Ectodermal cell (in vitro differentiated cells): ENCODE results near the gene UCHL1.

ENCODE experiments used
- H3K27ac ChIP-seq: 2 replicates; pipeline ENCODE4 v1.7.0; 2013; ENCODE audit warnings: mild to moderate bottlenecking, low read depth, low read length; ENCODE audit not compliant: insufficient read depth, poor library complexity, severe bottlenecking
- H3K27me3 ChIP-seq: 2 replicates; pipeline ENCODE4 v1.7.0; 2013; ENCODE audit warnings: mild to moderate bottlenecking, low read length; ENCODE audit not compliant: insufficient read depth, control insufficient read depth, poor library complexity, severe bottlenecking
- H3K36me3 ChIP-seq: one replicate; pipeline ENCODE4 v1.7.0; 2013; ENCODE audit warnings: low read length; ENCODE audit not compliant: control insufficient read depth, insufficient read depth
- H3K4me1 ChIP-seq: one replicate; pipeline ENCODE4 v1.7.0; 2013; ENCODE audit warnings: low read length; ENCODE audit not compliant: control insufficient read depth, insufficient read depth
- H3K4me3 ChIP-seq: 2 replicates; pipeline ENCODE4 v1.7.0; 2013; ENCODE audit warnings: low read depth, low read length, control low read depth; ENCODE audit not compliant: insufficient read depth
- H3K9me3 ChIP-seq: 2 replicates; pipeline ENCODE4 v1.7.0; 2013; ENCODE audit warnings: mild to moderate bottlenecking, low read length, moderate library complexity; ENCODE audit not compliant: control insufficient read depth
- WGBS, 2 experiments: methylation state at CpG; one replicate each; pipeline ENCODE4 v1.1.7; 2013; ENCODE audit warnings: missing lambda C conversion rate in 2 of 2; 5-methylcytosine and 5-hydroxymethylcytosine counted together

Gene UCHL1

DNA sequence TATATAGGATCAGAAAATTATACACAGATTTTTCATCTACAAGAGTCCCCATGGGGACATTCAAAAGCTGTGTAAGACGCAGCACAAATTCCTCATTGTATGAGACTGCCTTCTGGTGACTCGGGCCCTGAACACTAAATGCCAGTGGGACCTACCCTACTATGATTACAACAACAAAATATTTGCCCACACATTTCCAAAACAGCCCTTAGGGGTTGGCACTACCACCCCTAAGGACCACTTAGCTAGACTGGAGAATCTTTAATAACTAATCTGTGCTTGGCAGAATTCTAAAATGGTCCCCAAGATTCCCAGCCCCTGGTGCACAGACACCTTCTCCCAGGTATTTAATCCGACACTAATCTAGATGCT, 29.1 kb downstream of the UCHL1 start:
- no peaks in the 10 kb centered on the region for H3K36me3 ChIP-seq

GRCh38 chr4:41287005-41287404, 30.3 kb downstream of the UCHL1 start:
- Histone ChIP-seq H3K36me3 (no peaks in the 10 kb centered on the region), H3K27ac (no peak overlapping the region), H3K27me3 (no peaks in the 10 kb centered on the region), H3K4me3 (no peak overlapping the region), H3K9me3 (no peaks in the 10 kb centered on the region), H3K4me1 (no peaks in the 10 kb centered on the region)
- WGBS, 2 experiments, result 95 to 100% methylated on average over 1 of the region's 1 CpG

More for the DNA sequence above, 29.1 kb downstream of the UCHL1 start:
- H3K4me3 ChIP-seq, result no peak overlapping the region
- no peaks in the 10 kb centered on the region for H3K4me1 ChIP-seq
- H3K27ac ChIP-seq, result no peak overlapping the region
- 95 to 96% methylated on average over 3 of the region's 3 CpGs for WGBS, 2 experiments
- no peaks in the 10 kb centered on the region for H3K9me3 ChIP-seq
- no peaks in the 10 kb centered on the region for H3K27me3 ChIP-seq

GRCh38 chr4:41287852-41288251, 31.1 kb downstream of the UCHL1 start:
- no peaks in the 10 kb centered on the region for H3K36me3 ChIP-seq
- 90% methylated on average over 10 of the region's 10 CpGs for WGBS, 2 experiments
- no peaks in the 10 kb centered on the region for H3K27me3 ChIP-seq
- no peak overlapping the region for H3K27ac ChIP-seq
- no peaks in the 10 kb centered on the region for H3K9me3 ChIP-seq
- no peak overlapping the region for H3K4me3 ChIP-seq
- no peaks in the 10 kb centered on the region for H3K4me1 ChIP-seq

DNA sequence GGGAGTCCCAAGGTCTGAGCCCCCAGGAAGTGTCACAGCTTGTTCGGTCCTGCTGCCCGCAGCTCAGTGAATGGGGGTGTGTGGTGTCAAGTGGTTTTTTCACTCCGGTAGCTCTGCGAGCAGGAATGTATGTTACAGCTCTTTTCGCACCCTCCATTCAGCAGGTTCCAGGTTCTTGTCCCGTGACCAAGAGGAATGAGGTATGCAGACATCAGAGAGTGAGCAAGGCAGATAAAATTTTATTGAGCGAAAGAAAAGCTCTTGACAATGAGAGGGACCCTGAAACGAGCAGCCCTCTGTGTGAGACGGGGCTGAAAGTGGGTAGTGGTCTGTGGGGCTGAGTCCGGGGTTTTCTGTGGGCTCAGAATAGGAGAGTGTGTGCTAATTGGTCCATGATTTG, 31.5 kb downstream of the UCHL1 start:
- Histone ChIP-seq H3K27me3 (no peaks in the 10 kb centered on the region), H3K27ac (no peak overlapping the region), H3K9me3 (no peaks in the 10 kb centered on the region), H3K36me3 (no peaks in the 10 kb centered on the region), H3K4me3 (no peak overlapping the region), H3K4me1 (no peaks in the 10 kb centered on the region)
- WGBS, 2 experiments, result 96 to 97% methylated on average over 10 of the region's 10 CpGs

- no peaks in the 10 kb centered on the region for H3K4me1 ChIP-seq
- 91 to 92% methylated on average over 4 of the region's 4 CpGs for WGBS, 2 experiments
- H3K4me3 ChIP-seq, result no peak overlapping the region
- no peaks in the 10 kb centered on the region for H3K9me3 ChIP-seq
- H3K36me3 ChIP-seq, result no peaks in the 10 kb centered on the region
- H3K27ac ChIP-seq, result no peak overlapping the region
- no peaks in the 10 kb centered on the region for H3K27me3 ChIP-seq
These were observed 33.8 kb downstream of the UCHL1 start for GRCh38 chr4:41290479-41290878.

GRCh38 chr4:41294445-41295062, 37.8 kb downstream of the UCHL1 start:
- no peaks in the 10 kb centered on the region for H3K27me3 ChIP-seq
- WGBS, 2 experiments, result 94 to 96% methylated on average over 7 of the region's 7 CpGs

DNA sequence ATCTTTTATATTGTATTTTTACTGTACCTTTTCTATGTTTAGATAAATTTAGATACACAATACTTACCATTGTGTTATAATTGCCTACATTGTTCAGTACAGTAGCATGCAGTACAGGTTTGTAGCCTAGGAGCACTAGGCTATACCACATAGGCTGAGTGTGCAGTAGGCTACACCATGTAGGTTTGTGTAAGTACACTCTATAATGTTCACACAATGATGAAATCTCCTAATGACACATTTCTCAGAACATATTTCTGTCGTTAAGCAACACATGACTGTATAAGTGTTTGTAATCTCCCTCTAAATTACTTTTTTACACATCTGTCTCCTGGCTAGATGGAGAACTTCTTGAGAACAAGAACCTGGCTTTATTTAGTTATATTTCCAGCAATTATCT, 40.3 kb downstream of the UCHL1 start:
- H3K27me3 ChIP-seq, result no peaks in the 10 kb centered on the region
- no peaks in the 10 kb centered on the region for H3K9me3 ChIP-seq
- no peaks in the 10 kb centered on the region for H3K4me1 ChIP-seq
- no peak overlapping the region for H3K4me3 ChIP-seq
- H3K36me3 ChIP-seq, result no peaks in the 10 kb centered on the region
- 90 to 100% methylated on average over 1 of the region's 1 CpG for WGBS, 2 experiments
- no peak overlapping the region for H3K27ac ChIP-seq

More at GRCh38 chr4:41294445-41295062, 37.8 kb downstream of the UCHL1 start:
- Histone ChIP-seq H3K4me3 (no peak overlapping the region), H3K4me1 (no peaks in the 10 kb centered on the region), H3K36me3 (no peaks in the 10 kb centered on the region), H3K9me3 (no peaks in the 10 kb centered on the region), H3K27ac (no peak overlapping the region)

GRCh38 chr4:41297832-41298231, 41.1 kb downstream of the UCHL1 start:
- 58 to 70% methylated on average over 2 of the region's 2 CpGs for WGBS, 2 experiments
- H3K4me3 ChIP-seq, result no peak overlapping the region
- no peaks in the 10 kb centered on the region for H3K4me1 ChIP-seq
- no peaks in the 10 kb centered on the region for H3K27me3 ChIP-seq
- no peak overlapping the region for H3K27ac ChIP-seq
- H3K36me3 ChIP-seq, result no peaks in the 10 kb centered on the region
- no peaks in the 10 kb centered on the region for H3K9me3 ChIP-seq

GRCh38 chr4:41299486-41299885, 42.8 kb downstream of the UCHL1 start:
- no peaks in the 10 kb centered on the region for H3K4me1 ChIP-seq
- no peak overlapping the region for H3K27ac ChIP-seq
- no peaks in the 10 kb centered on the region for H3K27me3 ChIP-seq
- WGBS, 2 experiments, result 80 to 100% methylated on average over 1 of the region's 2 CpGs
- H3K9me3 ChIP-seq, result no peaks in the 10 kb centered on the region
- H3K36me3 ChIP-seq, result no peaks in the 10 kb centered on the region
- H3K4me3 ChIP-seq, result no peak overlapping the region

DNA sequence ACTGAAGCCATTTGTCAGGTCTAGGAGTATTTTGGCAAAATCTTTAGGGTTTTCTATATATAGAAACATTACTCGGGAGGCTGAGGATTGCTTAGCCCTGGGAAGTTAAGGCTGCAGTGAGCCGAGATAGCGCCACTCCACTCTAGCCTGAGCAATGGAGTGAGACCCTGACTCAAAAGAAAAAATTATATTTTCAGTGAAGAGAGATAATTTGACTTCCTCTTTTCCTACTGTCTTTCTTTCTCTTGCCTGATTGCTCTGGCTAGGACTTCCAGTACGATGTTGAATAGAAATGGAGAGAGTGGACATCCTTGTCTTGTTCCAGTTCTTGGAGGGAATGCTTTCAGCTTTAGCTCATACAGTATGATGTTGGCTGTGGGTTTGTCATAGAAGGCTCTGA, 44.4 kb downstream of the UCHL1 start:
- Histone ChIP-seq H3K4me1 (no peaks in the 10 kb centered on the region), H3K4me3 (no peak overlapping the region), H3K9me3 (no peaks in the 10 kb centered on the region), H3K27ac (no peak overlapping the region), H3K27me3 (no peaks in the 10 kb centered on the region), H3K36me3 (no peaks in the 10 kb centered on the region)
- 94 to 95% methylated on average over 4 of the region's 4 CpGs for WGBS, 2 experiments
